ENCODE data around the gene GPR87. TPM values are rescaled to one million over a fixed set of nuclear protein-coding genes. Genes with fewer than 3 reads are reported as not detected.
A peak's percentile ranks its signal among the peaks of the same experiment; 100 is the strongest.

Gene GPR87
- total RNA-seq, 4 donors from 2014 or later: not detected

- intact Hi-C loops (cut with DNase I; ENCODE audit: low total_unique reads): loop anchor here (2.0 to 5.0 kb wide), 2 partner anchors 57 to 117 kb away; no protein-coding TSS in a partner anchor
- in situ Hi-C loops (cut with MboI; ENCODE audit: low pct_ligation_motif_present in 1 of 4, low pct_unique_long_range_greater_than_20kb in 1 of 4, low sequenced_read_pairs in 3 of 4): loop anchor here in 3 of 4 donors (10.0 to 25.0 kb wide), 3 partner anchors 59 to 522 kb away; partner anchors contain the start of gene SIAH2 (in 1 of the 3)
- no peak for DNase-seq
- Histone ChIP-seq H3K27ac (peak overlapping the region in 3 of 4 donors; percentile 18 to 29 (median 25)), H3K4me3 (no peak overlapping the region), H3K4me1 (peaks cover 0 to 16% (median 8%) of the 10 kb centered on the region in 4 donors), H3K27me3 (no peaks in the 10 kb centered on the region), H3K36me3 (no peaks in the 10 kb centered on the region), H3K9me3 (no peaks in the 10 kb centered on the region)
- TF ChIP-seq POLR2A (IDR thresholded peaks at IDR 0.05) (no peak), EP300 (IDR thresholded peaks at IDR 0.05; ENCODE audit: low read depth) (no peak), POLR2AphosphoS5 (IDR thresholded peaks at IDR 0.05) (no peak), CTCF (IDR thresholded peaks at IDR 0.05) (no peak)
- 16 to 21% methylated on average over 4 to 5 of the region's 5 CpGs for WGBS, 2 donors (ENCODE audit: low coverage in 1 of 2)
These were observed 32.6 kb downstream of the GPR87 start for GRCh38 chr3:151283907-151284461.

- no peak overlapping the region for H3K4me3 ChIP-seq
- peak overlapping the region in 3 of 4 donors; percentile 18 to 29 (median 25) for H3K27ac ChIP-seq
- TF ChIP-seq EP300 (IDR thresholded peaks at IDR 0.05; ENCODE audit: low read depth) (no peak), POLR2AphosphoS5 (IDR thresholded peaks at IDR 0.05) (no peak), CTCF (IDR thresholded peaks at IDR 0.05) (no peak), POLR2A (IDR thresholded peaks at IDR 0.05) (no peak)
- H3K27me3 ChIP-seq: no peaks in the 10 kb centered on the region
- DNase-seq: no peak
- no peaks in the 10 kb centered on the region for H3K9me3 ChIP-seq
- in situ Hi-C loops (cut with MboI; ENCODE audit: low pct_ligation_motif_present in 1 of 4, low pct_unique_long_range_greater_than_20kb in 1 of 4, low sequenced_read_pairs in 3 of 4): loop anchor here in 3 of 4 donors (10.0 to 25.0 kb wide), 3 partner anchors 59 to 521 kb away; partner anchors contain the start of gene SIAH2 (in 1 of the 3)
- peaks cover 0 to 22% (median 8%) of the 10 kb centered on the region in 4 donors for H3K4me1 ChIP-seq
- no peaks in the 10 kb centered on the region for H3K36me3 ChIP-seq
- 50 to 52% methylated on average over 4 of the region's 4 CpGs for WGBS, 2 donors (ENCODE audit: low coverage in 1 of 2)
- intact Hi-C loops (cut with DNase I; ENCODE audit: low total_unique reads): loop anchor here (2.0 to 5.0 kb wide), 2 partner anchors 57 to 116 kb away; no protein-coding TSS in a partner anchor
These were observed 33.2 kb downstream of the GPR87 start for GRCh38 chr3:151283387-151283786.

GRCh38 chr3:151282921-151283320 lies 33.7 kb downstream of the GPR87 start:
- WGBS, 2 donors (ENCODE audit: low coverage in 1 of 2): 0% methylated on average over 1 of the region's 1 CpG
- H3K36me3 ChIP-seq: no peaks in the 10 kb centered on the region
- no peak overlapping the region for H3K4me3 ChIP-seq
- intact Hi-C loops (cut with DNase I; ENCODE audit: low total_unique reads) (loop anchor here (2.0 to 5.0 kb wide), 2 partner anchors 56 to 116 kb away; no protein-coding TSS in a partner anchor), in situ Hi-C loops (cut with MboI; ENCODE audit: low pct_ligation_motif_present in 1 of 4, low pct_unique_long_range_greater_than_20kb in 1 of 4, low sequenced_read_pairs in 3 of 4) (loop anchor here in 3 of 4 donors (10.0 to 25.0 kb wide), 3 partner anchors 58 to 521 kb away; partner anchors contain the start of gene SIAH2 (in 1 of the 3))
- DNase-seq: no peak
- TF ChIP-seq CTCF (IDR thresholded peaks at IDR 0.05) (peak; percentile 65 to 85 (median 69)), POLR2A (IDR thresholded peaks at IDR 0.05) (no peak)
- H3K27me3 ChIP-seq: no peaks in the 10 kb centered on the region
- no peaks in the 10 kb centered on the region for H3K9me3 ChIP-seq
- peak overlapping the region in 3 of 4 donors; percentile 14 to 47 (median 25) for H3K27ac ChIP-seq
- H3K4me1 ChIP-seq: peaks cover 0 to 22% (median 8%) of the 10 kb centered on the region in 4 donors

GRCh38 chr3:151281671-151282324 lies 34.8 kb downstream of the GPR87 start:
- in situ Hi-C loops (cut with MboI; ENCODE audit: low pct_ligation_motif_present in 1 of 4, low pct_unique_long_range_greater_than_20kb in 1 of 4, low sequenced_read_pairs in 3 of 4): loop anchor here in 3 of 4 donors (10.0 to 25.0 kb wide), 3 partner anchors 57 to 519 kb away; partner anchors contain the start of gene SIAH2 (in 1 of the 3)

More at GRCh38 chr3:151281671-151282324, 34.8 kb downstream of the GPR87 start:
- WGBS, 2 donors (ENCODE audit: low coverage in 1 of 2): 72 to 77% methylated on average over 8 to 9 of the region's 9 CpGs
- intact Hi-C loops (cut with DNase I; ENCODE audit: low total_unique reads): loop anchor here (2.0 to 5.0 kb wide), 2 partner anchors 55 to 114 kb away; no protein-coding TSS in a partner anchor
- H3K9me3 ChIP-seq: no peaks in the 10 kb centered on the region
- H3K36me3 ChIP-seq: no peaks in the 10 kb centered on the region
- TF ChIP-seq CTCF (IDR thresholded peaks at IDR 0.05) (no peak), EP300 (IDR thresholded peaks at IDR 0.05; ENCODE audit: low read depth) (no peak), POLR2A (IDR thresholded peaks at IDR 0.05) (no peak), POLR2AphosphoS5 (IDR thresholded peaks at IDR 0.05) (no peak)
- no peak overlapping the region for H3K4me3 ChIP-seq
- peak overlapping the region; percentile 13 to 47 (median 26) for H3K27ac ChIP-seq
- H3K27me3 ChIP-seq: no peaks in the 10 kb centered on the region
- no peak for DNase-seq
- H3K4me1 ChIP-seq: peaks cover 0 to 22% (median 8%) of the 10 kb centered on the region in 4 donors
